Forelimb muscle (tissue), 1 donor: ENCODE results near the gene RCE1. TPM values are rescaled to one million over a fixed set of nuclear protein-coding genes. Genes with fewer than 3 reads are reported as not detected.
A peak's percentile ranks its signal among the peaks of the same experiment; 100 is the strongest.

Experiments used
- DNase-seq: peaks from one replicate; pipeline ENCODE4 v3.0.0-alpha.2; 2013; ENCODE audit warnings: low read depth
- polyA plus RNA-seq: library from polyadenylated mRNA; unstranded; fragments of 120-200 nt; gene quantifications from one replicate; pipeline ENCODE4 v1.2.1, GENCODE V29; 2013; ENCODE audit not compliant: insufficient read length

RCE1 gene
- polyA plus RNA-seq, 1 donor, result 12.1 TPM

GRCh38 chr11:66844496-66845142 is 1.4 kb downstream of the RCE1 start:
- no peak for DNase-seq

GRCh38 chr11:66845143-66845875 is 2.1 kb downstream of the RCE1 start:
- DNase-seq, result no peak

GRCh38 chr11:66845876-66846212 is 2.6 kb downstream of the RCE1 start:
- no peak for DNase-seq

GRCh38 chr11:66846671-66847091 is 3.4 kb downstream of the RCE1 start:
- no peak for DNase-seq

GRCh38 chr11:66847461-66848232 is 4.4 kb downstream of the RCE1 start:
- DNase-seq, result no peak

- DNase-seq, result no peak
Measured at GRCh38 chr11:66848671-66849500, 5.6 kb downstream of the RCE1 start.

- no peak for DNase-seq
Measured at GRCh38 chr11:66849501-66850234, 6.4 kb downstream of the RCE1 start.

- no peak for DNase-seq
Measured at GRCh38 chr11:66850235-66850587, 7.0 kb downstream of the RCE1 start.

GRCh38 chr11:66850588-66851238 is 7.5 kb downstream of the RCE1 start:
- DNase-seq, result no peak

- no peak for DNase-seq
Measured at GRCh38 chr11:66851239-66851596, 8.0 kb downstream of the RCE1 start.

GRCh38 chr11:66851698-66852465 is 8.6 kb downstream of the RCE1 start:
- DNase-seq, result no peak

GRCh38 chr11:66852466-66853241 is 9.4 kb downstream of the RCE1 start:
- DNase-seq, result no peak

GRCh38 chr11:66853242-66854229 is 10.3 kb downstream of the RCE1 start:
- no peak for DNase-seq

- no peak for DNase-seq
Measured at GRCh38 chr11:66854231-66854661, 11.0 kb downstream of the RCE1 start.

GRCh38 chr11:66854729-66855211 is 11.5 kb downstream of the RCE1 start:
- no peak for DNase-seq

- DNase-seq, result peak; percentile 61
Measured at GRCh38 chr11:66855574-66856495, 12.6 kb downstream of the RCE1 start.
